ENCODE data around the gene CTBP1. TPM values are rescaled to one million over a fixed set of nuclear protein-coding genes. Genes with fewer than 3 reads are reported as not detected.
"Not testable (repeated sequence)": the region's sequence is repeated elsewhere in the genome, so short reads cannot be mapped to it uniquely, and the experiment has no call there.

The CTBP1 gene
- 277 and 362 TPM in 2 replicates for total RNA-seq

GRCh38 chr4:1248245-1249147 lies at the start of gene CTBP1:
Gene CTBP1 (minus strand): TSS chr4:1249130. CDS start chr4:1241331, 7,799 bp downstream.
- DNase-seq (ENCODE audit: low read depth): peak; percentile 43

- DNase-seq (ENCODE audit: low read depth): no peak
These were observed 49.5 kb upstream of the CTBP1 start for GRCh38 chr4:1298461-1298860.

GRCh38 chr4:1297456-1298325 lies 48.8 kb upstream of the CTBP1 start:
- no peak for DNase-seq (ENCODE audit: low read depth)

GRCh38 chr4:1297023-1297395 lies 48.1 kb upstream of the CTBP1 start:
- no peak for DNase-seq (ENCODE audit: low read depth)

- DNase-seq (ENCODE audit: low read depth): no peak
These were observed 47.5 kb upstream of the CTBP1 start for GRCh38 chr4:1296324-1297022.

GRCh38 chr4:1295405-1296055 lies 46.6 kb upstream of the CTBP1 start:
- no peak for DNase-seq (ENCODE audit: low read depth)

- DNase-seq (ENCODE audit: low read depth): no peak
These were observed 46.0 kb upstream of the CTBP1 start for GRCh38 chr4:1294891-1295290.

GRCh38 chr4:1294424-1294823 lies 45.5 kb upstream of the CTBP1 start:
- DNase-seq (ENCODE audit: low read depth): no peak

GRCh38 chr4:1293991-1294390 lies 45.1 kb upstream of the CTBP1 start:
- DNase-seq (ENCODE audit: low read depth): no peak

- DNase-seq (ENCODE audit: low read depth): no peak
These were observed 44.6 kb upstream of the CTBP1 start for GRCh38 chr4:1293531-1293941.

GRCh38 chr4:1292703-1293011 lies 43.7 kb upstream of the CTBP1 start:
- not testable (repeated sequence) for DNase-seq (ENCODE audit: low read depth)

GRCh38 chr4:1291996-1292702 lies 43.2 kb upstream of the CTBP1 start:
- DNase-seq (ENCODE audit: low read depth): no peak

- DNase-seq (ENCODE audit: low read depth): no peak
These were observed 42.2 kb upstream of the CTBP1 start for GRCh38 chr4:1291091-1291490.

- no peak for DNase-seq (ENCODE audit: low read depth)
These were observed 41.4 kb upstream of the CTBP1 start for GRCh38 chr4:1290165-1290977.

GRCh38 chr4:1289207-1290164 lies 40.6 kb upstream of the CTBP1 start, which contains the start of gene MAEA:
Gene MAEA (plus strand): TSS chr4:1289891. CDS start chr4:1289914, 23 bp downstream.
- DNase-seq (ENCODE audit: low read depth): peak; percentile 88

GRCh38 chr4:1288786-1289185 lies 39.9 kb upstream of the CTBP1 start:
- no peak for DNase-seq (ENCODE audit: low read depth)

- no peak for DNase-seq (ENCODE audit: low read depth)
These were observed 37.0 kb upstream of the CTBP1 start for GRCh38 chr4:1285790-1286553.

GRCh38 chr4:1285151-1285789 lies 36.3 kb upstream of the CTBP1 start:
- no peak for DNase-seq (ENCODE audit: low read depth)

Measured in renal cortical epithelial cell (primary cell).